Measurements from ENCODE around the gene MYCN.
"Not testable (repeated sequence)": the region's sequence is repeated elsewhere in the genome, so short reads cannot be mapped to it uniquely, and the experiment has no call there.

MYCN gene

DNA sequence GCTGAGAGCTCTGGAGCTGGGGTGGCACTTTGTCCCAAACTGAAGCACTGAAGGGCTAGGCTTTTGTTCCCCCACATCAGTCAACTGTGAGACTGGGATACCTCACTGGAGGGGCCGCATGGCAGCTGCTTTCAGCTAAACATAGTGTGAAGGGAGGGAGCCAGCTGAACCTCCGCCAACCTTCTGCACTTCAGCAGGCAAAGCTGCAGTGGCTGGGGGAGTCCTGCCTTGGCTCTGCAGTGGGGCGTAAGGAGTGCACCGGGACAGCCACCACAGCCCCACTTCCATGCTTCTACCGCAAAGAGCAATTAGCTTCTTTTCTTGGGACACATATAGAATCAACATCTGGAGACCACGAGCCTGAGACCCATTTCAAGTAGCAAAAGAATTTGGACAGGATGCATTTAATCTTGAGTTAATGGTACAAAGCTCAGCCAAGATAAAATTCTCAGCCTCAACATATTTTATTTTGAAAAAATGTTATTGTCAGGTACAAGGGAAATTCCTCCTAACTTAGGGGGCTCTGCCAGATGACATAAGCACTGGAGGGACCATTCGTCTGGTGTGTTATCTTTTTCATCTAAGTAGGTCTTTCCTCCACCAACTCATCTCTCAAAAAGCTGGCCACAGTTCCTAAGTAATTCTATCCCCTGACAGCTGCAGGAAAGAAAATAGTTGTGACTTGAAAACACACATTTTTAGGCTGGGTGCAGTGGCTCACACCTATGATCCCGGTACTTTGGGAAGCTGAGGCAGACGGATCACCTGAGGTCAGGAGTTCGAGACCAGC lies 25.6 kb upstream of the MYCN start:
- TF ChIP-seq, protein P1, sequence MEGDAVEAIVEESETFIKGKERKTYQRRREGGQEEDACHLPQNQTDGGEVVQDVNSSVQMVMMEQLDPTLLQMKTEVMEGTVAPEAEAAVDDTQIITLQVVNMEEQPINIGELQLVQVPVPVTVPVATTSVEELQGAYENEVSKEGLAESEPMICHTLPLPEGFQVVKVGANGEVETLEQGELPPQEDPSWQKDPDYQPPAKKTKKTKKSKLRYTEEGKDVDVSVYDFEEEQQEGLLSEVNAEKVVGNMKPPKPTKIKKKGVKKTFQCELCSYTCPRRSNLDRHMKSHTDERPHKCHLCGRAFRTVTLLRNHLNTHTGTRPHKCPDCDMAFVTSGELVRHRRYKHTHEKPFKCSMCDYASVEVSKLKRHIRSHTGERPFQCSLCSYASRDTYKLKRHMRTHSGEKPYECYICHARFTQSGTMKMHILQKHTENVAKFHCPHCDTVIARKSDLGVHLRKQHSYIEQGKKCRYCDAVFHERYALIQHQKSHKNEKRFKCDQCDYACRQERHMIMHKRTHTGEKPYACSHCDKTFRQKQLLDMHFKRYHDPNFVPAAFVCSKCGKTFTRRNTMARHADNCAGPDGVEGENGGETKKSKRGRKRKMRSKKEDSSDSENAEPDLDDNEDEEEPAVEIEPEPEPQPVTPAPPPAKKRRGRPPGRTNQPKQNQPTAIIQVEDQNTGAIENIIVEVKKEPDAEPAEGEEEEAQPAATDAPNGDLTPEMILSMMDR (IDR thresholded peaks at IDR 0.05; ENCODE audit: borderline replicate concordance, insufficient read depth, low read depth, low read length), result no peak
- no peak overlapping the region for H3K4me3 ChIP-seq (ENCODE audit: low read depth, low read length)

DNA sequence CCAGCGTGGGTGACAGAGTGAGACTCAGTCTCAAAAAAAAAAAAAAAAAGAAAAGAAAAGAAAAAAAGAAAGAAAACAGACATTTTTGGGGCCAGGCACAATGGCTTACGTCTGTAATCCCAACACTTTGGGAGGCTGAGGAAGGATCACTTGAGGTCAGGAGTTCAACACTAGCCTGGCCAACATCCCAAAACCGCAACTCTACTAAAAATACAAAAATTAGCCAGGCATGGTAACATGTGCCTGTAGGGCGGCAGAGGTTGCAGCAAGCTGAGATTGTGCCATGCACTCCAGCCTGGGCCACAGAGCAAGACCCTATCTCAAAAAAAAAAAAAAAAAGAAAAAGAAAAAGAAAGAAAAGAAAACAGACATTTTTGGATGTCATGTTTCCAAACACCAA lies 24.8 kb upstream of the MYCN start:
- not testable (repeated sequence) for H3K4me3 ChIP-seq (ENCODE audit: low read depth, low read length)

DNA sequence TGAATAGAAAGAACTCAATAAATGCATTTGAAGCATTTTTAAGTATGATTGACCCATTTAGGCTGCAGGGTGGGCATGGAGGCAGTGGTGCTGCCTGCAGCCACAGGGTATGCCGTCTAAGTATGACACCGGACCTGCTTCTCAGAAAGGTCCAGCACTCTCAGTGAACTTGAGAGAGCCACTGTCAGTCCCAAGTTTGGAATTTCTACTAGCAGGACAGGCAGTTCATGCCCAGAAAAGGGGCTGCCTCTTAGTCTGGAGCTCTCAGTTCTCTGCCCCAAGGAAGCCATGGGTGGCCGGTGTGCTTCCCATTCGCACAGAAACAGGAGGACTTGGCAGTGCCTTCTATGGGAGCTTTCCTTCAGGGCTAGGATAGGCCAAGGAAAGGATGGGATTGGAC lies 24.0 kb upstream of the MYCN start:
- H3K4me3 ChIP-seq (ENCODE audit: low read depth, low read length), result no peak overlapping the region
- TF ChIP-seq, protein P1 (IDR thresholded peaks at IDR 0.05; ENCODE audit: borderline replicate concordance, insufficient read depth, low read depth, low read length), result no peak

DNA sequence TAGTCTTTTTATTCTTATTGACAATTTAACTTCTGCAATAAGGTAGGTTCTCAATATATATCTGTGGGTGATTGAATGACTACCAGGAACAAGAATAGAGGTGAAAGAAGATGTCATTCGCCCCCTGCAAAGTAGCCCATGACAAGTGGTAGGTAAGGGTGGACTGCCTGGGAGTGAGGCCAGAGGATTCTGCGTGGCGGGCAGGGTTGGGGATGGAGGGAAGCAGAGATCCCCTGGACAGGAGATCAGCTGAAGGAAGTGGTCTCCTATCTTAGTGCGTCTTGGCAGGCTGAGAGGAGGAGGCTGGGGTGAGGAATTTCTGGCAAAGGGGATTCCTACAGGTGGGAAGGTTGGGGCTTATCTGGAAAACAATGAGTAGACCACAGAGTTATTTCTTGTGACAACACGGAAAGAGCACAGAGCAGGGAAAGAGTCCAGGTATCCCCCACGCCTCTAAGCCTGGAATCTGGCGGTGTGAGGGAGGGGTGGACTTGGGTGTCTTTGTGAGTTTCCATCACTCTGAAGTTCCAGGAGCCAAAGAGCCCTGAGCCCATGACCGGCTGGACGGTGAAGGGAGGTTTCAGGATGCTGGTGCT lies 21.5 kb upstream of the MYCN start:
- no peak overlapping the region for H3K4me3 ChIP-seq (ENCODE audit: low read depth, low read length)
- TF ChIP-seq, protein P1 (IDR thresholded peaks at IDR 0.05; ENCODE audit: borderline replicate concordance, insufficient read depth, low read depth, low read length), result no peak

DNA sequence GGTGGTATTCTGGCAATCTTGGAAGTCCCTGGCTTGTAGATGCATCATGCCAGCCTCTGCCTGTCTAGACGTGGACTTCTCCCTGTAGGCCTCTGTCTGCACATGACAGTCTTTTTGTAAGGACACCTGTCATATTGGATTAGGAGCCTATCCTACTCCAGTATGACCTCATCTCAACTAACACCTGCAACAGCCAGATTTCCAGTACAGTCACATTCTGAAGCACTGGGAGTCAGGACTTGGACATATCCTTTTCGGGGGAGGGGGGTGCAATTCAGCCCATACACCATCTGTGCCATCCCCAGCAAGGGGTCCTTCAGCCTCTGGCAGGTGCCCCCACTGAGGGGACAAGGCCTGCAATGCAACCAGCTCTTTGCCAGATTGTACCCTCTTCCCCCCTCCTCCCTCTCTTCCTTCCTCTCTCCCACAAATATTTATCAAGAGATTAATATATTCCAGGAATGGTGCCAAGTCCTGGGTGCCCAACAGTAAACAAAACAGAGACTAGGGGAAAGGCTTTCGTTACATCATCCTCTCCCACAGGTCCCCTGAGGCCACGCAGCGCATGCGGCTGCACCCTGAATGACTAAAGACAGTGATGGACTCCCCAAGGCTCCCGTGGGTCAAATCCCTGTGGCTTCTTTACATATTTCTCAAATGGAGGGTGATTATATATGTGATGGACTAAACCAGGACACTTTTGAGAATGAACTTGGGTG lies 20.5 kb upstream of the MYCN start:
- no peak overlapping the region for H3K4me3 ChIP-seq (ENCODE audit: low read depth, low read length)
- TF ChIP-seq, protein P1 (IDR thresholded peaks at IDR 0.05; ENCODE audit: borderline replicate concordance, insufficient read depth, low read depth, low read length), result no peak

DNA sequence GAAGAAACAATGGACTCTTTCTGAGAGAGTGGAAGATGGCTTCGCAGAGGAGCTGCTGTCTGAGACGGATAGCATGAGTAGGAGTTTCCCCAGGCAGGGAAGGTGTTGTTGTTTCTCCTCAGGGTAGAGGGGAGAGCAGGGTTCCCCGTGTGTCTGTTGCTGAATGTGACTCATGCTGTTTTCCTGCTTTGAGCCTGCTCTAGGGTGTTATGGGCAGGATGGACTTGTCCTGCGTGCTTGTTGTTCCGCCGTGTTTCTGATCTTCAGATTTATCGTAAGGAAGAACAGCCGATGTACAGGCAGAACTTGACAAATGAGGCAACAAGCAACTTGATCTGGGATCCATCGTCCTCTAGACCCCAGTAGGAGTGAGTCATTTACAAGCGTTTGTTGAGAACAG lies 19.7 kb upstream of the MYCN start:
- TF ChIP-seq, protein P1 (IDR thresholded peaks at IDR 0.05; ENCODE audit: borderline replicate concordance, insufficient read depth, low read depth, low read length), result no peak

DNA sequence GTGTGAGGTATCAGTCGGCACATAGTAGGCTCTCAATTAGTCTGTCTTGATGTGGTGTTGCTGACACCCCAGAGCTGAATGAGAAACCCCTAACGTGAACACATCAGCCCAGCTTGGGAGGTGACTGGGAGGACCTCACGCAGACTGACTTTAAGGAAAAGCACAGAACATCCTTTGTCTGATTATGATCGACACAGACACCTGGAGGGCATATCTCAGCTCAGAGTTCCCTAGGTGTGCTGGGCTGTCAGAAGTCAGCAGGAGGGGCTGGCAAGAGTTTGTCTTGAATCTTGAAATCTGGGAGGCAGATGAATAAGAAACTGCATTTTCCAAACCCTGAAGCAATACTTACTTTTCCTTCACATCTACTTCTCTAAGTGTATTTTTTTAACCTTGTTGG lies 16.8 kb upstream of the MYCN start:
- TF ChIP-seq, protein P1 (IDR thresholded peaks at IDR 0.05; ENCODE audit: borderline replicate concordance, insufficient read depth, low read depth, low read length), result no peak

More for the DNA sequence above, 19.7 kb upstream of the MYCN start:
- H3K4me3 ChIP-seq (ENCODE audit: low read depth, low read length), result no peak overlapping the region

More for the DNA sequence above, 16.8 kb upstream of the MYCN start:
- H3K4me3 ChIP-seq (ENCODE audit: low read depth, low read length), result no peak overlapping the region
